Ovary (tissue), 9 donors: ENCODE results near the gene SPTSSB. TPM values are rescaled to one million over a fixed set of nuclear protein-coding genes. Genes with fewer than 3 reads are reported as not detected.

ENCODE experiments used
- DNase-seq, 5 donors: peaks; one replicate each; pipeline ENCODE4 v3.0.0-alpha.2; 2019 to 2020
- H3K27ac ChIP-seq, 2 donors: fragments of 200-600 bp; one replicate each; pipeline versions ENCODE4 v1.5.1 to v1.8.0; 2019 to 2022
- H3K27me3 ChIP-seq: fragments of 200-600 bp; one replicate; pipeline ENCODE4 v1.8.0; 2022
- H3K36me3 ChIP-seq: fragments of 200-600 bp; sonication (generic); one replicate; pipeline ENCODE4 v1.5.1; 2019
- H3K4me1 ChIP-seq: one replicate; pipeline ENCODE4 v1.8.1; 2013; ENCODE audit warnings: mild to moderate bottlenecking, moderate library complexity; ENCODE audit not compliant: insufficient read depth
- H3K4me3 ChIP-seq: fragments of 200-600 bp; sonication (generic); one replicate; pipeline ENCODE4 v1.5.1; 2017
- H3K9me3 ChIP-seq, 2 donors: fragments of 200-600 bp in 1 of 2; sonication (generic) in 1 of 2; one replicate each; pipeline versions ENCODE4 v1.5.1 to v1.8.1; 2013 to 2019; ENCODE audit warnings: mild to moderate bottlenecking in 1 of 2, moderate library complexity in 1 of 2
- EP300 ChIP-seq: sonication (generic); formaldehyde crosslinking; IDR thresholded peaks from one replicate; pipeline ENCODE4 v1.6.1; 2017; ENCODE audit warnings: antibody characterized with exemption
- POLR2A ChIP-seq: fragments of 450-650 bp; IDR thresholded peaks from one replicate; pipeline ENCODE4 v1.6.1; 2017; ENCODE audit warnings: antibody characterized with exemption, mild to moderate bottlenecking, moderate library complexity
- WGBS, 3 donors: extraction: QIAGEN DNeasy Blood & Tissue Kit in 1 of 3; methylation state at CpG; one replicate each; pipeline versions ENCODE4 v1.1.5 to v1.1.7; 2013 to 2017; 5-methylcytosine and 5-hydroxymethylcytosine counted together
- intact Hi-C, 4 donors: fragments of 100-400 bp; cut with DNase I; formaldehyde crosslinking; loops; one replicate each; pipeline versions ENCODE4 v1.11.0 to v1.15.1; 2022 to 2023
- polyA plus RNA-seq, 2 donors: library from polyadenylated mRNA; stranded (reverse); fragments of 200-250 nt in 1 of 2; fragments of 350-450 nt in 1 of 2; fragmentation: Illumina TruSeq in 1 of 2; extraction: RNeasy Lipid Tissue Mini Kit (QIAGEN cat#74804) in 1 of 2; gene quantifications; one replicate each; pipeline ENCODE4 v1.2.3, GENCODE V29; 2013 to 2014
- total RNA-seq, 7 donors: library from RNA; depleted of rRNA in 2 of 7; stranded (reverse); fragments of >200 nt in 2 of 7; fragmentation: NEBNext Ultra II Directional in 3 of 7; extraction: Animal tissue kit (Norgen Biotek cat#: 25700) in 3 of 7; gene quantifications; one replicate each; pipeline versions ENCODE4 v1.1.0 to v1.2.4, GENCODE V29; 2016 to 2023
- TF ChIP-seq, protein P1 (sequence below), 3 donors: fragments of 450-650 bp in 2 of 3; fragments of 200-600 bp in 1 of 3; IDR thresholded peaks; one replicate each; pipeline versions ENCODE4 v1.5.1 to v1.8.0; 2016 to 2022; ENCODE audit warnings: antibody characterized with exemption in 3 of 3, mild to moderate bottlenecking in 1 of 3
- donor health status: DM: no; HTN: no; CAD: no; lungs with moderate emphysema.
- donor health status: DM: no; HTN: no; CAD: no.
- donor health status: Bipolar disorder and iron deficiency.
- donor health status: DM: yes; HTN: yes; CAD: no.
- donor health status: DM: no; HTN: no; CAD: no.
- donor health status: DM: yes; HTN: yes; CAD: no.

The SPTSSB gene
- total and polyA plus RNA-seq, 9 donors = 0.07 to 2.5 (median 0.46) TPM; not detected in 4

DNA sequence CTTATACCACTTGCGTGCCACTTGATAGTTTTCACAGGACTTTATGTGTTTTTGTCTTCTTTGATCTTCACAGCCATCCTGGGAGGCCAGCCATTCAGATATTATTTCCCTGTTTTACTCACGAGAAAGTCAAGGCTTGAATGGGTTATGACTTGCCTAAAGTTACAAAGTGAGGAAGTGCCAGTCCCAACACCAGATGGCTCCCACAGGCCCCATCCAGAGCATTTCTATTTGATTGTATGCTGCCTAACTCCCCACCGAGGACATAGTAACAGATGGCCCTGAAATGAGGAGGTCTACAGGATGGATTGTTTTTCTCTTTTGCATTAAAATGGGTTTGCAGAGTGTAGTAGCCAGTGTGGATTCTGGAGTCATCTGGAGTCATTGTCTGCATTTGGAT is 74.5 kb downstream of the SPTSSB start:
- DNase-seq = no peak
- TF ChIP-seq, protein P1, sequence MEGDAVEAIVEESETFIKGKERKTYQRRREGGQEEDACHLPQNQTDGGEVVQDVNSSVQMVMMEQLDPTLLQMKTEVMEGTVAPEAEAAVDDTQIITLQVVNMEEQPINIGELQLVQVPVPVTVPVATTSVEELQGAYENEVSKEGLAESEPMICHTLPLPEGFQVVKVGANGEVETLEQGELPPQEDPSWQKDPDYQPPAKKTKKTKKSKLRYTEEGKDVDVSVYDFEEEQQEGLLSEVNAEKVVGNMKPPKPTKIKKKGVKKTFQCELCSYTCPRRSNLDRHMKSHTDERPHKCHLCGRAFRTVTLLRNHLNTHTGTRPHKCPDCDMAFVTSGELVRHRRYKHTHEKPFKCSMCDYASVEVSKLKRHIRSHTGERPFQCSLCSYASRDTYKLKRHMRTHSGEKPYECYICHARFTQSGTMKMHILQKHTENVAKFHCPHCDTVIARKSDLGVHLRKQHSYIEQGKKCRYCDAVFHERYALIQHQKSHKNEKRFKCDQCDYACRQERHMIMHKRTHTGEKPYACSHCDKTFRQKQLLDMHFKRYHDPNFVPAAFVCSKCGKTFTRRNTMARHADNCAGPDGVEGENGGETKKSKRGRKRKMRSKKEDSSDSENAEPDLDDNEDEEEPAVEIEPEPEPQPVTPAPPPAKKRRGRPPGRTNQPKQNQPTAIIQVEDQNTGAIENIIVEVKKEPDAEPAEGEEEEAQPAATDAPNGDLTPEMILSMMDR (IDR thresholded peaks at IDR 0.05) = no peak
- TF ChIP-seq POLR2A (no peak), EP300 (no peak)
- intact Hi-C loops = no loop called here
- 83 to 95% (median 90%) methylated on average over 3 of the region's 3 CpGs for WGBS, 3 donors
- Histone ChIP-seq H3K4me3 (no peak overlapping the region), H3K4me1 (no peaks in the 10 kb centered on the region), H3K27ac (no peak overlapping the region), H3K9me3 (no peaks in the 10 kb centered on the region), H3K27me3 (no peaks in the 10 kb centered on the region), H3K36me3 (no peaks in the 10 kb centered on the region)

DNA sequence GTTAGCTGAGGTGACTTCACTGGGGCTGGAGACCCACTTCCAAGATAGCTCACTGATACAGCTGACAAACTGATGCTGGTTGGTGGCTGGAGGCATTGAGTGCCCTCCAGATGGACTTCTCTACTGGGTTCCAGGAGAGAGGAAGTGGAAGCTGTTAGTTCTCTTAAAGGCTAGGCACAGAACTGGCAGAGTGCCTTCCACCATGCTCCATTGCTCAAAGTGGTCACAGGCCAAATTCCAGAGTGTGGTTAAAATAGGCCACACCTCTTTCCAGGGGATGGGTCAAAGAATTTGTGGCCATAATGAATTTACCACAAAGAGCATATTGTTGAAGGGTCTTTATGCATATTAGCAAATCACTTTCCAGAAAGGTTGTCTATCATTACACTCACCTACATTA is 76.0 kb downstream of the SPTSSB start:
- intact Hi-C loops = no loop called here
- TF ChIP-seq POLR2A = no peak
- TF ChIP-seq EP300 = no peak
- TF ChIP-seq, protein P1 (IDR thresholded peaks at IDR 0.05) = no peak
- no peaks in the 10 kb centered on the region for H3K27me3 ChIP-seq
- no peak overlapping the region for H3K27ac ChIP-seq
- no peak for DNase-seq
- no peaks in the 10 kb centered on the region for H3K4me1 ChIP-seq
- no peaks in the 10 kb centered on the region for H3K9me3 ChIP-seq
- H3K4me3 ChIP-seq = no peak overlapping the region
- H3K36me3 ChIP-seq = no peaks in the 10 kb centered on the region

Other genes with a start within 250 kb of the SPTSSB start
- gene NMD3, start 150.2 kb downstream of the SPTSSB start, total RNA-seq = 10 to 100 TPM; 35.6 to 61.7 (median 49.2) TPM
- 10 to 100 TPM; 25.9 to 28.1 TPM for gene NMD3, start 150.2 kb downstream of the SPTSSB start, polyA plus RNA-seq
- not detected for gene OTOL1, start 125.3 kb upstream of the SPTSSB start, total RNA-seq
- gene OTOL1, start 125.3 kb upstream of the SPTSSB start, polyA plus RNA-seq = not detected